ENCODE measurements around the gene PLXNB3. TPM values are rescaled to one million over a fixed set of nuclear protein-coding genes. Genes with fewer than 3 reads are reported as not detected.

PLXNB3 gene
- total RNA-seq, 4 donors from 2014 or later, result 3.1 to 46.2 (median 24.7) TPM

DNA sequence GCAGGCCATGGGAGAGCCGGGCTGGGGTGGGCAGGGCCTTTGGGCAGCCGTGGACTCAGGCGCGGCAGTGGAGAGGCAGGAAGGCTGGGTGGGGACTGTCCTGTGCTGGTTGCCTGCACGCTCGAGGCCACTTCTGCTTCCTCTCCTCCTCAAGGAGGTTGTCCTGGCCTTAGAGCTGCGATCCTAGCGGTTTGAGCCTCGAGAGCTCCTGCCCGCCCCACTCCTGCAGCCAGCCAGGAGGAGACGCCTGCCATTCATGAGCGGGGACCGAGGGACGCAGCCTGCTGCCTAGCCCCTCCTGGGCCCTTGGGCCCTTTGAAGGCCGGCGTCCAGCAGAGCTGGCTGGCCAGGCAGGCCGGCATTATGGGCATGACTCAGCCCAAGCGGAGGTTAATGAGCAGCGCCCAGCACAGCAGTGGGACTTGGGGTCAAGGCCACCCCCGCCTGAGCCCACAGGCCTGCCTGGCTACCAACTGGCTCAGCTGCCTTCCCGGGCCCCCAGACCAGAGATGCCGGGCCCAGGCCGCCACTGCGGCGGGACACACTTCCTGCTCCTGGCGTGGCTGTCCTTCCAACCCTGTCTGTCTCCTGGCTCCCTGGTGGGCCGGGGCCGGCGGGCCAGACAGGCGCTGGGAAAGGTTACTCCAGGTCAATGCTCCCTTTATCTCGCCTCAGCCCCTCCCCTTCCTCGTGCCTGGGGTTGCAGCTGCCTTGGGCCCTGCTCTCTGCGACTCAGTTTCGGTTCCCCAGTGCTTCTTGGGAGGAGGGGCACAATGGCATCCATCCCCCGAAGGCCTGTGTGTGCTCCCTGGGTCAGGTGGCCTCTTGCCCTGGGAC, 37.5 kb upstream of the PLXNB3 start:
- Histone ChIP-seq H3K27ac (peak overlapping the region; percentile 95 to 98 (median 97)), H3K9me3 (no peaks in the 10 kb centered on the region), H3K4me3 (peak overlapping the region in 2 of 4 donors; percentile 5 to 88), H3K4me1 (peaks cover 25 to 56% (median 44%) of the 10 kb centered on the region in 4 donors), H3K27me3 (no peaks in the 10 kb centered on the region), H3K36me3 (no peaks in the 10 kb centered on the region)
- WGBS, 2 donors (ENCODE audit: low coverage in 1 of 2), result 46% methylated on average over 29 of the region's 35 CpGs; no CpG with 5 or more reads in 1 of the 2 donors
- peak in 1 of 3 donors; percentile 7 for TF ChIP-seq POLR2AphosphoS5 (IDR thresholded peaks at IDR 0.05)
- no peak for TF ChIP-seq EP300 (IDR thresholded peaks at IDR 0.05; ENCODE audit: low read depth)
- TF ChIP-seq CTCF (IDR thresholded peaks at IDR 0.05), result no peak
- no peak for TF ChIP-seq POLR2A (IDR thresholded peaks at IDR 0.05)
- intact Hi-C loops (cut with DNase I; ENCODE audit: low total_unique reads) (no loop called here), in situ Hi-C loops (cut with MboI; ENCODE audit: low pct_ligation_motif_present in 1 of 4, low pct_unique_long_range_greater_than_20kb in 1 of 4, low sequenced_read_pairs in 3 of 4) (no loop called here)
- peak; percentile 71 for DNase-seq

DNA sequence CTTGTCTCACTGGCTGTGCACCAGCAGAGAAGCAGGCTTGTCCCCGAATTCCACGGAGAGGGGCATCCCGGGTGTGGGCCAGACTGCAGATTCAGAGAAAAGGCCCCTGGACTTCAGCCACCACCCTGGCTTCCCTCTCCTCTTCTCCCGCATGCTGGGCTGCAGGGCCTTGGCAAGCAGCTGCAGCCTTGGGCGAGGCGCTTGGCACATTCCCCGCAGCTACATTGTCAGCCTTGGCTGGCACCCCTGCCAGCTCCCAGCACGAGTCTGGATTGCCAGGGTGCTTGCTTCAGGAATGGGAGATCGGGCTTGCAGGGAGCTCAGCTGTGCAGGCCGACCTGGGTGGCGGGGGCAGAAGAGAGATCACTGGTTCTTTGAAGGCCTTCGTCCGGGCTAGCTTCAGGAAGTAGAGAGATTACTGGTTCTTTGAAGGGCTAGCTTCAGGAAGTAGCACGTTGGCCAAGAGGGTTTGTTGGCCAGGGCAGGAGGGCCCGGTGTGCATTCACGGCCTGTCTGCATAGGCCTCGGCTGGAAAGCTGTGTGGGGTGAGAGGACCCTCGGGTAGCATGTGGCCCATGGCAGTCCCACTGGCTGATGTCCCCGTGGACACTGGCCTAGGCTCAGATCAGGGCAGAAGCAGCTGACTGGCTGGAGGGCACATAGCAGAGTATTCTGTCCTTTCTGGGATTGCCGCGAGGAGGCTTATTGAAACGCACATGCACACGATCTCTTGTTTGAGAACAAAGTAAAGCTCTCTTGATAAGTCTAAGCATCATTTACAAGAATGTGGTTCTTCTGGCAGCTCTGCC, 36.7 kb upstream of the PLXNB3 start:
- Histone ChIP-seq H3K27me3 (no peaks in the 10 kb centered on the region), H3K9me3 (no peaks in the 10 kb centered on the region), H3K4me3 (peak overlapping the region in 2 of 4 donors; percentile 5 to 88), H3K4me1 (peaks cover 25 to 51% (median 42%) of the 10 kb centered on the region in 4 donors), H3K36me3 (no peaks in the 10 kb centered on the region), H3K27ac (peak overlapping the region; percentile 95 to 98 (median 97))
- 0 to 47% methylated on average over 1 to 23 of the region's 23 CpGs for WGBS, 2 donors (ENCODE audit: low coverage in 1 of 2)
- intact Hi-C loops (cut with DNase I; ENCODE audit: low total_unique reads) (no loop called here), in situ Hi-C loops (cut with MboI; ENCODE audit: low pct_ligation_motif_present in 1 of 4, low pct_unique_long_range_greater_than_20kb in 1 of 4, low sequenced_read_pairs in 3 of 4) (no loop called here)
- peak; percentile 63 for DNase-seq
- no peak for TF ChIP-seq POLR2A (IDR thresholded peaks at IDR 0.05)
- no peak for TF ChIP-seq POLR2AphosphoS5 (IDR thresholded peaks at IDR 0.05)
- TF ChIP-seq CTCF (IDR thresholded peaks at IDR 0.05), result no peak
- no peak for TF ChIP-seq EP300 (IDR thresholded peaks at IDR 0.05; ENCODE audit: low read depth)

DNA sequence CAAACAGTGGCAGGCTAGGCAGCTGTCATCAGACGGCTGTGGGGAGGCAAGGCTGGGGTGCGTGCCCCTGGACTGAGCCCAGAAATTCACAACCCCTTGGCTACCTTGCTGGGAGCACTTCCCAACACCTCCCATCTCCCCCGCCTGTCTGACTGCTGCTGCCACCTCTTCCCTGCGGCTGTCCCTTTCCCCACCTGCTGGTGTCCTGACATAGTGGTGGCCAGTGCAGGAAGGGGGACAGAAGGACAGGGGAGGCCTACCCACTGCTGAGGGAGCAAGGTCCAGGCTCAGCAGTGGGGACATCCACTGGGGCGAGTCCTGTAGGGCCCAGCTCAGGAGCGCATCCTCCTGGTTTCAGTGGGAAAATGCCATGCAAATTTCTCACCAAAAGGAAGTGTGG, 36.0 kb upstream of the PLXNB3 start:
- 72% methylated on average over 6 of the region's 6 CpGs; no CpG with 5 or more reads in 1 of the 2 donors for WGBS, 2 donors (ENCODE audit: low coverage in 1 of 2)
- no peaks in the 10 kb centered on the region for H3K9me3 ChIP-seq
- peaks cover 19 to 43% (median 35%) of the 10 kb centered on the region in 4 donors for H3K4me1 ChIP-seq
- H3K27ac ChIP-seq, result peak overlapping the region; percentile 95 to 98 (median 97)
- in situ Hi-C loops (cut with MboI; ENCODE audit: low pct_ligation_motif_present in 1 of 4, low pct_unique_long_range_greater_than_20kb in 1 of 4, low sequenced_read_pairs in 3 of 4), result no loop called here
- H3K36me3 ChIP-seq, result no peaks in the 10 kb centered on the region
- H3K4me3 ChIP-seq, result no peak overlapping the region
- no peak for DNase-seq
- TF ChIP-seq POLR2AphosphoS5 (IDR thresholded peaks at IDR 0.05), result no peak
- TF ChIP-seq EP300 (IDR thresholded peaks at IDR 0.05; ENCODE audit: low read depth), result no peak
- TF ChIP-seq CTCF (IDR thresholded peaks at IDR 0.05), result no peak
- no peak for TF ChIP-seq POLR2A (IDR thresholded peaks at IDR 0.05)
- H3K27me3 ChIP-seq, result no peaks in the 10 kb centered on the region
- intact Hi-C loops (cut with DNase I; ENCODE audit: low total_unique reads), result no loop called here
